Amniotic stem cell (primary cell): ENCODE results near the gene DNMT3A.

Experiments
- DNase-seq: peaks from one replicate; lab custom pipeline; 2025; lab: John Stamatoyannopoulos, UW

DNMT3A gene

GRCh38 chr2:25324905-25325592, 16.7 kb downstream of the DNMT3A start:
- no peak for DNase-seq

GRCh38 chr2:25324251-25324650, 17.5 kb downstream of the DNMT3A start:
- DNase-seq = no peak

- no peak for DNase-seq
Observed at GRCh38 chr2:25323610-25324189, 18.0 kb downstream of the DNMT3A start.

GRCh38 chr2:25323042-25323514, 18.6 kb downstream of the DNMT3A start:
- DNase-seq = no peak

GRCh38 chr2:25322312-25322711, 19.4 kb downstream of the DNMT3A start:
- DNase-seq = no peak

- DNase-seq = no peak
Observed at GRCh38 chr2:25320077-25320476, 21.6 kb downstream of the DNMT3A start.

- no peak for DNase-seq
Observed at GRCh38 chr2:25316101-25316500, 25.6 kb downstream of the DNMT3A start.

GRCh38 chr2:25315316-25315680, 26.4 kb downstream of the DNMT3A start:
- no peak for DNase-seq

GRCh38 chr2:25314514-25315315, 27.0 kb downstream of the DNMT3A start:
- no peak for DNase-seq

- no peak for DNase-seq
Observed at GRCh38 chr2:25313711-25314513, 27.8 kb downstream of the DNMT3A start.

GRCh38 chr2:25312958-25313710, 28.6 kb downstream of the DNMT3A start:
- no peak for DNase-seq

- DNase-seq = no peak
Observed at GRCh38 chr2:25311865-25312575, 29.7 kb downstream of the DNMT3A start.

GRCh38 chr2:25310965-25311864, 30.5 kb downstream of the DNMT3A start:
- no peak for DNase-seq

- DNase-seq = no peak
Observed at GRCh38 chr2:25310709-25310964, 31.1 kb downstream of the DNMT3A start.

GRCh38 chr2:25309402-25309801, 32.3 kb downstream of the DNMT3A start:
- DNase-seq = no peak

GRCh38 chr2:25308599-25308998, 33.1 kb downstream of the DNMT3A start:
- DNase-seq = no peak

- no peak for DNase-seq
Observed at GRCh38 chr2:25307949-25308557, 33.7 kb downstream of the DNMT3A start.

- no peak for DNase-seq
Observed at GRCh38 chr2:25306777-25307368, 34.9 kb downstream of the DNMT3A start.

- no peak for DNase-seq
Observed at GRCh38 chr2:25305775-25306174, 36.0 kb downstream of the DNMT3A start.
